Transverse colon (tissue), 4 donors: ENCODE measurements around the gene TNFSF11.

Experiments used
- CTCF ChIP-seq, 5 experiments: fragments of 200-600 bp in 3 of 5; fragments of 450-650 bp in 2 of 5; sonication (generic) in 3 of 5; IDR thresholded peaks; 1 replicate in 2 of 5; 2 replicates in 3 of 5; pipeline ENCODE4 v1.5.1; 2016 to 2017; ENCODE audit warnings: antibody characterized with exemption in 5 of 5, inconsistent platforms in 3 of 5, mild to moderate bottlenecking in 2 of 5, moderate library complexity in 1 of 5
- EP300 ChIP-seq: sonication (generic); formaldehyde crosslinking; IDR thresholded peaks from one replicate; pipeline ENCODE4 v1.6.1; 2017; ENCODE audit warnings: antibody characterized with exemption, low read depth
- POLR2A ChIP-seq: fragments of 450-650 bp; IDR thresholded peaks from one replicate; pipeline ENCODE4 v1.6.1; 2016; ENCODE audit warnings: antibody characterized with exemption, mild to moderate bottlenecking, moderate library complexity
- POLR2AphosphoS5 ChIP-seq, 3 donors: sonication (generic); formaldehyde crosslinking; IDR thresholded peaks; one replicate each; pipeline ENCODE4 v1.6.1; 2016; ENCODE audit warnings: antibody characterized with exemption in 3 of 3

- TF ChIP-seq CTCF (IDR thresholded peaks at IDR 0.05) (no peak), POLR2AphosphoS5 (IDR thresholded peaks at IDR 0.05) (no peak), POLR2A (no peak), EP300 (no peak)
Observed at GRCh38 chr13:42551611-42552010, 22.3 kb upstream of the TNFSF11 start.
